GM23338 (cell line): Measurements from ENCODE around the gene UBE2Q2.

Experiments used
- CTCF ChIP-seq, 2 experiments: fragments of 200-600 bp in 1 of 2; sonication (generic) in 1 of 2; conservative IDR thresholded peaks; 2 replicates each; pipeline versions ENCODE4 v1.5.1 to v1.6.1; 2016 to 2017; ENCODE audit warnings: antibody characterized with exemption in 2 of 2, low read depth in 2 of 2, mild to moderate bottlenecking in 2 of 2, moderate library complexity in 1 of 2
- REST ChIP-seq: IDR thresholded peaks from one replicate; pipeline ENCODE4 v1.6.1; 2018; ENCODE audit warnings: antibody characterized with exemption; ENCODE audit not compliant: unreplicated experiment

DNA sequence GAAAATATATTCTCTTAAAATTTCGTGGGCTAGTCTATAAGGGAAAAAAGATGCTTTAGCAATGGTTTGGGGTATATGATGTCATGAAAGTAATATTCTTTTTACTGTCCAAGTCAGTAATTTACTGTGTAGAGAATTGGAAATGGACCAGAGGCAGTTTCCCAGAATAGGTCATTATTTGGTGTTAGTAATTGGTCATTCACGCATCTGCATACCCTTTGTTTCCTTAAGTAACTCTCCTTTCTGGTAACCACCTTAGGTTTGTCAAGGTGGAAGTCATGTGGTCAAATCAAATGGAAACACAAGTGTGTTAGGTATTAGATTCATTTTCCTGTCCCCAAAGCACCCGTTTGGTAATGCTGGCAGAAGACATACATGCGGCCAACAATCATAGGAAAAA is 84.4 kb downstream of the UBE2Q2 start:
- TF ChIP-seq REST, result no peak
- no peak for TF ChIP-seq CTCF (conservative IDR thresholded peaks at IDR 0.05; ENCODE audit: low read depth in 2 of 2)
